HL-60 (cell line): ENCODE results near the gene TMEM183A.

Experiments
- DNase-seq, 2 experiments: peaks; one replicate each; pipeline ENCODE4 v3.0.0-alpha.2; 2010 to 2020; ENCODE audit warnings: low read depth in 1 of 2, low spot score in 1 of 2
- H3K27ac ChIP-seq: fragments of 250-450 bp; sonication (Bioruptor Pico); replicated peaks from 2 replicates; pipeline ENCODE4 v1.5.1; 2020; ENCODE audit warnings: mild to moderate bottlenecking, moderate library complexity
- H3K27me3 ChIP-seq: fragments of 250-450 bp; sonication (Bioruptor Pico); 2 replicates; pipeline ENCODE4 v1.5.1; 2021; ENCODE audit warnings: mild to moderate bottlenecking, moderate library complexity; ENCODE audit not compliant: insufficient read depth, poor library complexity, severe bottlenecking
- H3K4me3 ChIP-seq: replicated peaks from 2 replicates; pipeline ENCODE4 v1.5.1; 2011; ENCODE audit warnings: mild to moderate bottlenecking, control low read depth, low read length; ENCODE audit not compliant: insufficient read depth
- GABPA ChIP-seq: IDR thresholded peaks from 2 replicates; pipeline ENCODE4 v1.6.1; 2012; ENCODE audit warnings: low read depth
- POLR2AphosphoS5 ChIP-seq: IDR thresholded peaks from 2 replicates; pipeline ENCODE4 v1.6.1; 2012; ENCODE audit warnings: low read depth
- SPI1 ChIP-seq: IDR thresholded peaks from 2 replicates; pipeline ENCODE4 v1.6.1; 2012; ENCODE audit warnings: low read depth, mild to moderate bottlenecking, borderline replicate concordance
- TF ChIP-seq, protein P1 (sequence below): IDR thresholded peaks from one replicate; pipeline ENCODE4 v1.5.1; 2011; ENCODE audit warnings: low read length, control low read depth, inconsistent platforms; ENCODE audit not compliant: insufficient read depth
- TF ChIP-seq, protein P2 (sequence below): IDR thresholded peaks from 2 replicates; pipeline ENCODE4 v1.6.1; 2012; ENCODE audit warnings: low read depth; ENCODE audit not compliant: insufficient replicate concordance

Gene TMEM183A

DNA sequence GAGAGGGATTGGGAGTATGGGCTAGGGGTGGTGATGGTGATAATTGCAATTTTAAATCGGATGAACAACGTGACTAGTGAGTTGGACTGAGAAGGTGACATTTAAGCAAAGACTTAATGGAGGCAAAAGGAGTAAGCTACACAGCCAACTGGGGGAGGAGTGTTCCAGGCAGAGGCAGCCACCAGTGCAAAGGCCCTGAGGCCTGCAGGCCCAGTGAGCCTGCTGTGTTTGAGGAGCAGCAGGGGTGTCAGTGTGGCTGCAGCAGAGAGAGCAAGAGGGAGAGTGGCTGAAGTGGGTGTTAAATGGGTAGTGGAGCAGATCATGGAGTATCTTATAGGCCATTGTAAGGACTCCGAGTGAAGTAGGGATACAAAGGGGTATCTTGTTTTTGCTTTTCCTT is 59.8 kb downstream of the TMEM183A start:
- H3K4me3 ChIP-seq, result no peak overlapping the region
- TF ChIP-seq GABPA, result no peak
- TF ChIP-seq, protein P1, sequence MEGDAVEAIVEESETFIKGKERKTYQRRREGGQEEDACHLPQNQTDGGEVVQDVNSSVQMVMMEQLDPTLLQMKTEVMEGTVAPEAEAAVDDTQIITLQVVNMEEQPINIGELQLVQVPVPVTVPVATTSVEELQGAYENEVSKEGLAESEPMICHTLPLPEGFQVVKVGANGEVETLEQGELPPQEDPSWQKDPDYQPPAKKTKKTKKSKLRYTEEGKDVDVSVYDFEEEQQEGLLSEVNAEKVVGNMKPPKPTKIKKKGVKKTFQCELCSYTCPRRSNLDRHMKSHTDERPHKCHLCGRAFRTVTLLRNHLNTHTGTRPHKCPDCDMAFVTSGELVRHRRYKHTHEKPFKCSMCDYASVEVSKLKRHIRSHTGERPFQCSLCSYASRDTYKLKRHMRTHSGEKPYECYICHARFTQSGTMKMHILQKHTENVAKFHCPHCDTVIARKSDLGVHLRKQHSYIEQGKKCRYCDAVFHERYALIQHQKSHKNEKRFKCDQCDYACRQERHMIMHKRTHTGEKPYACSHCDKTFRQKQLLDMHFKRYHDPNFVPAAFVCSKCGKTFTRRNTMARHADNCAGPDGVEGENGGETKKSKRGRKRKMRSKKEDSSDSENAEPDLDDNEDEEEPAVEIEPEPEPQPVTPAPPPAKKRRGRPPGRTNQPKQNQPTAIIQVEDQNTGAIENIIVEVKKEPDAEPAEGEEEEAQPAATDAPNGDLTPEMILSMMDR, result no peak
- TF ChIP-seq SPI1, result no peak
- TF ChIP-seq, protein P2, sequence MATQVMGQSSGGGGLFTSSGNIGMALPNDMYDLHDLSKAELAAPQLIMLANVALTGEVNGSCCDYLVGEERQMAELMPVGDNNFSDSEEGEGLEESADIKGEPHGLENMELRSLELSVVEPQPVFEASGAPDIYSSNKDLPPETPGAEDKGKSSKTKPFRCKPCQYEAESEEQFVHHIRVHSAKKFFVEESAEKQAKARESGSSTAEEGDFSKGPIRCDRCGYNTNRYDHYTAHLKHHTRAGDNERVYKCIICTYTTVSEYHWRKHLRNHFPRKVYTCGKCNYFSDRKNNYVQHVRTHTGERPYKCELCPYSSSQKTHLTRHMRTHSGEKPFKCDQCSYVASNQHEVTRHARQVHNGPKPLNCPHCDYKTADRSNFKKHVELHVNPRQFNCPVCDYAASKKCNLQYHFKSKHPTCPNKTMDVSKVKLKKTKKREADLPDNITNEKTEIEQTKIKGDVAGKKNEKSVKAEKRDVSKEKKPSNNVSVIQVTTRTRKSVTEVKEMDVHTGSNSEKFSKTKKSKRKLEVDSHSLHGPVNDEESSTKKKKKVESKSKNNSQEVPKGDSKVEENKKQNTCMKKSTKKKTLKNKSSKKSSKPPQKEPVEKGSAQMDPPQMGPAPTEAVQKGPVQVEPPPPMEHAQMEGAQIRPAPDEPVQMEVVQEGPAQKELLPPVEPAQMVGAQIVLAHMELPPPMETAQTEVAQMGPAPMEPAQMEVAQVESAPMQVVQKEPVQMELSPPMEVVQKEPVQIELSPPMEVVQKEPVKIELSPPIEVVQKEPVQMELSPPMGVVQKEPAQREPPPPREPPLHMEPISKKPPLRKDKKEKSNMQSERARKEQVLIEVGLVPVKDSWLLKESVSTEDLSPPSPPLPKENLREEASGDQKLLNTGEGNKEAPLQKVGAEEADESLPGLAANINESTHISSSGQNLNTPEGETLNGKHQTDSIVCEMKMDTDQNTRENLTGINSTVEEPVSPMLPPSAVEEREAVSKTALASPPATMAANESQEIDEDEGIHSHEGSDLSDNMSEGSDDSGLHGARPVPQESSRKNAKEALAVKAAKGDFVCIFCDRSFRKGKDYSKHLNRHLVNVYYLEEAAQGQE, result no peak
- no peak for TF ChIP-seq POLR2AphosphoS5
- no peak overlapping the region for H3K27ac ChIP-seq
- no peak for DNase-seq
- H3K27me3 ChIP-seq, result no peaks in the 10 kb centered on the region

DNA sequence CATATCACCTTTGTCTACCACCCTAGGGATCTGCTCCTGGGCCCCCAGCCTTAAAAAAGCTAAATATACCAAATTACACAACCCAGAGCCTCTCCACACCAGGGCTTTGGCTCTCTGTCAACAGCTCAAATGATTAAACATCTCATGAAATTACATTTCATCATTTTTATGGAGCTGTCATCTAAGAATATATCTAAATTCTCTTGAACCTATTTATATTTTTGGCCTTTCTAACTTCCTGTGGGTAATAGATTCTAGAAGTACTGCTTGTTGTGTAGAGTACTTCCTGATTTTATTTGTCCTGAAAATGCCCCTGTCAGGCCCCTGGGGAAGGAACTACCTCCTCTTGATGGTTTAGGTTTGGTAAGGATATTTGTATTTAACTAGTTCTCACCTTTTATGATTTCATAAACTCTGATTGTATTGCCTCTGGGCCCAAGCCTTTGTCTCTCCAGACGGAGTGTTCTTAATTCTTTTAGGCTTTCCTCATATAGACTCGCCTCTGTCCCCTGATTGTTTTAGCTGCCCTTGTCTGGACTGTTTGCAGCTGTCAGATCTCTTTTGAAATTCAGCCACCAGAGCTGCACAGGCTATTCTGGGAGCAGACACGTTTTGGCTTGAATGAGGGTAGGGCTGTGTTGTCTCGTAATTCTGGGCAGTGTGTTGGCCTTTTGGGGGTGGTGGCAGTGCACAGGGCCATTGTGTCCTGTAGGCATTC is 62.0 kb downstream of the TMEM183A start:
- TF ChIP-seq POLR2AphosphoS5 (no peak; the same call in 1 of the 2 replicates), SPI1 (peak; percentile 56), GABPA (no peak)
- TF ChIP-seq, protein P2, result no peak
- TF ChIP-seq, protein P1, result no peak
- peak; percentile 28 to 70 for DNase-seq
- peak overlapping the region; percentile 63 for H3K27ac ChIP-seq
- no peak overlapping the region for H3K4me3 ChIP-seq
- H3K27me3 ChIP-seq, result no peaks in the 10 kb centered on the region

DNA sequence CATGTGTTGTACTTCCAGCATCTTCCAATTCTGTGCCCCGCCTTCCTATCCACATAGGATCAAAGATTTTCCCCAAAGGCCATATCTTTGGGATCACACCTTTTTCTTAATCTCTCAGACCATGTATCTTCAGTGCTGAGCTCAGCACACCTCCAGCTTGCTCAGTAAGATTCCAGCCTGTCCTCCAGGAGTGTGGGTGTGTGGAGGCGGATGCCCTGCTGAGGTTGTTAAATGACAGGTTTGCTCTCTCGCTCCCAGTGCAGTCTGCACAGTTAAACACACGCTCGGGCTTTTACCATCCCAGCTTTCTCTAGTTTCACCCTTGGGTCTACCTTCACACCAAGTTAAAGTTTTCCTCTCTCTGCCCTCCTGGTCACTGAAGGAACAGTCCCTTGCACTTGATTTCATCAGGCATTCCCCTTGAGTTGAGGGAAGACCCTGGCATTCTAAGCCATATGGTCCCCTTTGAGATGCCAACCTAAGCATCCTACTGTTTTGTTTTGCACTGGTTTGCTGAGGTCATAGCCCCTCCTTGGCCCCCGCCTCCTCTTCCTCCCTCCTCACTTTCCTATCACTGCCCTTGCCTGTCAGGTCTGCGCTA is 64.9 kb downstream of the TMEM183A start:
- no peaks in the 10 kb centered on the region for H3K27me3 ChIP-seq
- DNase-seq, result no peak
- no peak overlapping the region for H3K4me3 ChIP-seq
- H3K27ac ChIP-seq, result no peak overlapping the region
- TF ChIP-seq SPI1 (no peak), POLR2AphosphoS5 (no peak), GABPA (no peak)
- TF ChIP-seq, protein P2, result no peak
- TF ChIP-seq, protein P1, result no peak
